PC-3 (cell line): ENCODE measurements around the gene BLACAT1.

Source experiments
- EZH2phosphoT487 ChIP-seq: fragments of 300-600 bp; sonication (generic); IDR thresholded peaks from 2 replicates; pipeline ENCODE4 v1.6.1; 2018; ENCODE audit warnings: mild to moderate bottlenecking, antibody characterized with exemption, low read length, borderline replicate concordance
- TF ChIP-seq, protein P1 (sequence below): fragments of 300-600 bp; sonication (generic); conservative IDR thresholded peaks from 2 replicates; pipeline ENCODE4 v1.5.1; 2017; ENCODE audit warnings: antibody characterized with exemption, low read depth, mild to moderate bottlenecking, low read length

- TF ChIP-seq, protein P1, sequence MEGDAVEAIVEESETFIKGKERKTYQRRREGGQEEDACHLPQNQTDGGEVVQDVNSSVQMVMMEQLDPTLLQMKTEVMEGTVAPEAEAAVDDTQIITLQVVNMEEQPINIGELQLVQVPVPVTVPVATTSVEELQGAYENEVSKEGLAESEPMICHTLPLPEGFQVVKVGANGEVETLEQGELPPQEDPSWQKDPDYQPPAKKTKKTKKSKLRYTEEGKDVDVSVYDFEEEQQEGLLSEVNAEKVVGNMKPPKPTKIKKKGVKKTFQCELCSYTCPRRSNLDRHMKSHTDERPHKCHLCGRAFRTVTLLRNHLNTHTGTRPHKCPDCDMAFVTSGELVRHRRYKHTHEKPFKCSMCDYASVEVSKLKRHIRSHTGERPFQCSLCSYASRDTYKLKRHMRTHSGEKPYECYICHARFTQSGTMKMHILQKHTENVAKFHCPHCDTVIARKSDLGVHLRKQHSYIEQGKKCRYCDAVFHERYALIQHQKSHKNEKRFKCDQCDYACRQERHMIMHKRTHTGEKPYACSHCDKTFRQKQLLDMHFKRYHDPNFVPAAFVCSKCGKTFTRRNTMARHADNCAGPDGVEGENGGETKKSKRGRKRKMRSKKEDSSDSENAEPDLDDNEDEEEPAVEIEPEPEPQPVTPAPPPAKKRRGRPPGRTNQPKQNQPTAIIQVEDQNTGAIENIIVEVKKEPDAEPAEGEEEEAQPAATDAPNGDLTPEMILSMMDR, result no peak
- no peak for TF ChIP-seq EZH2phosphoT487
Observed at GRCh38 chr1:205440476-205441317, 15.1 kb downstream of the BLACAT1 start.
